Trophoblast cell (in vitro differentiated cells and primary cell): ENCODE measurements around the gene ASTL.
A peak's percentile ranks its signal among the peaks of the same experiment; 100 is the strongest.

Source experiments
- DNase-seq, 2 donors: peaks; one replicate each; pipeline ENCODE4 v3.0.0-alpha.2; 2016
- H2AFZ ChIP-seq: 2 replicates; pipeline ENCODE4 v1.6.1; 2013; ENCODE audit warnings: low read length, moderate library complexity, mild to moderate bottlenecking; ENCODE audit not compliant: insufficient read depth, poor library complexity
- H2AK5ac ChIP-seq: 2 replicates; pipeline ENCODE4 v1.6.1; 2013; ENCODE audit warnings: mild to moderate bottlenecking, low read length
- H2BK120ac ChIP-seq: 2 replicates; pipeline ENCODE4 v1.6.1; 2013; ENCODE audit warnings: low read length, mild to moderate bottlenecking, moderate library complexity; ENCODE audit not compliant: insufficient read depth, poor library complexity
- H2BK12ac ChIP-seq: 2 replicates; pipeline ENCODE4 v1.6.1; 2013; ENCODE audit warnings: mild to moderate bottlenecking, low read length, moderate library complexity
- H2BK5ac ChIP-seq: 2 replicates; pipeline ENCODE4 v1.6.1; 2013; ENCODE audit warnings: low read length, low read depth, moderate library complexity, mild to moderate bottlenecking; ENCODE audit not compliant: poor library complexity
- H3K14ac ChIP-seq: 2 replicates; pipeline ENCODE4 v1.6.1; 2013; ENCODE audit warnings: mild to moderate bottlenecking, low read length
- H3K18ac ChIP-seq: 2 replicates; pipeline ENCODE4 v1.6.1; 2013; ENCODE audit warnings: mild to moderate bottlenecking, low read length
- H3K23ac ChIP-seq: 2 replicates; pipeline ENCODE4 v1.6.1; 2013; ENCODE audit warnings: low read length
- H3K27ac ChIP-seq: 2 replicates; pipeline ENCODE4 v1.5.1; 2013; ENCODE audit warnings: low read depth, mild to moderate bottlenecking, inconsistent platforms, low read length, moderate library complexity
- H3K27me3 ChIP-seq: 2 replicates; pipeline ENCODE4 v1.6.1; 2013; ENCODE audit warnings: inconsistent platforms, mild to moderate bottlenecking, low read length, moderate library complexity; ENCODE audit not compliant: insufficient read depth
- H3K36me3 ChIP-seq, 2 experiments: 1 replicate in 1 of 2; 2 replicates in 1 of 2; pipeline ENCODE4 v1.6.1; 2013; ENCODE audit warnings: low read length in 2 of 2, mild to moderate bottlenecking in 2 of 2, moderate library complexity in 1 of 2; ENCODE audit not compliant: insufficient read depth in 2 of 2, control insufficient read depth in 1 of 2
- H3K4ac ChIP-seq: 2 replicates; pipeline ENCODE4 v1.6.1; 2013; ENCODE audit warnings: low read depth, mild to moderate bottlenecking, low read length, moderate library complexity
- H3K4me1 ChIP-seq, 2 experiments: 1 replicate in 1 of 2; 2 replicates in 1 of 2; pipeline ENCODE4 v1.6.1; 2013; ENCODE audit warnings: low read length in 2 of 2, mild to moderate bottlenecking in 2 of 2, moderate library complexity in 1 of 2; ENCODE audit not compliant: insufficient read depth in 2 of 2, control insufficient read depth in 1 of 2
- H3K4me2 ChIP-seq: 2 replicates; pipeline ENCODE4 v1.6.1; 2013; ENCODE audit warnings: inconsistent platforms, mild to moderate bottlenecking, low read length, moderate library complexity
- H3K4me3 ChIP-seq: 2 replicates; pipeline ENCODE4 v1.5.1; 2013; ENCODE audit warnings: mild to moderate bottlenecking, low read depth, low read length, inconsistent platforms
- H3K79me1 ChIP-seq: one replicate; pipeline ENCODE4 v1.6.1; 2013; ENCODE audit warnings: low read length
- H3K79me2 ChIP-seq: 2 replicates; pipeline ENCODE4 v1.6.1; 2013; ENCODE audit warnings: low read length, mild to moderate bottlenecking; ENCODE audit not compliant: control insufficient read depth, insufficient read depth, poor library complexity
- H3K9ac ChIP-seq: 2 replicates; pipeline ENCODE4 v1.6.1; 2013; ENCODE audit warnings: mild to moderate bottlenecking, low read length
- H3K9me3 ChIP-seq: 2 replicates; pipeline ENCODE4 v1.6.1; 2013; ENCODE audit warnings: low read depth, mild to moderate bottlenecking, control low read depth, inconsistent platforms, low read length; ENCODE audit not compliant: insufficient read depth
- H4K12ac ChIP-seq: 2 replicates; pipeline ENCODE4 v1.6.1; 2013; ENCODE audit warnings: low read depth, mild to moderate bottlenecking, low read length, moderate library complexity
- H4K8ac ChIP-seq: 2 replicates; pipeline ENCODE4 v1.6.1; 2013; ENCODE audit warnings: low read depth, mild to moderate bottlenecking, low read length, moderate library complexity
- H4K91ac ChIP-seq: one replicate; pipeline ENCODE4 v1.6.1; 2013; ENCODE audit warnings: low read depth, mild to moderate bottlenecking, low read length, moderate library complexity
- WGBS: extraction: QIAGEN DNeasy Blood & Tissue Kit; methylation state at CpG from one replicate; pipeline ENCODE4 v1.1.7; 2013; ENCODE audit warnings: missing lambda C conversion rate; ENCODE audit not compliant: insufficient read length, insufficient coverage; ENCODE audit errors: extremely low coverage; 5-methylcytosine and 5-hydroxymethylcytosine counted together

The ASTL gene

GRCh38 chr2:96097441-96097840 lies 40.9 kb downstream of the ASTL start:
- DNase-seq, result no peak
- peaks cover 2 to 7% of the 10 kb centered on the region in 2 experiments for H3K4me1 ChIP-seq
- H2BK5ac ChIP-seq, result no peak overlapping the region
- H3K4me2 ChIP-seq, result no peak overlapping the region
- H3K36me3 ChIP-seq, result no peaks in the 10 kb centered on the region
- no peaks in the 10 kb centered on the region for H3K27me3 ChIP-seq
- H3K9ac ChIP-seq, result no peak overlapping the region
- H2BK120ac ChIP-seq, result no peak overlapping the region
- H3K18ac ChIP-seq, result no peak overlapping the region
- no peak overlapping the region for H2BK12ac ChIP-seq
- H3K14ac ChIP-seq, result no peak overlapping the region
- WGBS, result no CpG with 5 or more reads among the region's 5 CpGs
- H4K91ac ChIP-seq, result no peak overlapping the region
- H4K12ac ChIP-seq, result no peak overlapping the region
- H3K23ac ChIP-seq, result no peak overlapping the region
- H3K79me1 ChIP-seq, result peaks cover 4% of the 10 kb centered on the region
- H3K79me2 ChIP-seq, result no peaks in the 10 kb centered on the region
- no peak overlapping the region for H2AFZ ChIP-seq
- H3K27ac ChIP-seq, result no peak overlapping the region
- H2AK5ac ChIP-seq, result no peak overlapping the region
- no peak overlapping the region for H4K8ac ChIP-seq
- peaks cover 2% of the 10 kb centered on the region for H3K9me3 ChIP-seq
- H3K4me3 ChIP-seq, result no peak overlapping the region
- no peak overlapping the region for H3K4ac ChIP-seq

GRCh38 chr2:96095116-96095636 lies 43.1 kb downstream of the ASTL start:
- no CpG with 5 or more reads among the region's 7 CpGs for WGBS
- H3K18ac ChIP-seq, result no peak overlapping the region
- H3K4me2 ChIP-seq, result no peak overlapping the region

GRCh38 chr2:96093528-96093927 lies 44.8 kb downstream of the ASTL start:
- Histone ChIP-seq H3K18ac (no peak overlapping the region), H3K79me2 (no peaks in the 10 kb centered on the region), H3K9me3 (peaks cover 4% of the 10 kb centered on the region), H3K79me1 (no peaks in the 10 kb centered on the region), H2AFZ (no peak overlapping the region), H3K36me3 (no peaks in the 10 kb centered on the region), H3K4ac (no peak overlapping the region), H3K4me3 (no peak overlapping the region), H3K9ac (no peak overlapping the region), H4K8ac (no peak overlapping the region), H4K91ac (no peak overlapping the region), H3K27ac (no peak overlapping the region), H4K12ac (no peak overlapping the region), H3K4me1 (no peaks in the 10 kb centered on the region), H2AK5ac (no peak overlapping the region), H2BK5ac (no peak overlapping the region), H2BK120ac (no peak overlapping the region), H3K23ac (no peak overlapping the region), H3K27me3 (no peaks in the 10 kb centered on the region), H2BK12ac (no peak overlapping the region), H3K4me2 (no peak overlapping the region), H3K14ac (no peak overlapping the region)
- WGBS, result no CpG with 5 or more reads among the region's 4 CpGs
- DNase-seq, result no peak

More at GRCh38 chr2:96095116-96095636, 43.1 kb downstream of the ASTL start:
- no peak overlapping the region for H2BK120ac ChIP-seq
- no peak overlapping the region for H4K91ac ChIP-seq
- no peak overlapping the region for H2BK5ac ChIP-seq
- no peak overlapping the region for H3K4ac ChIP-seq
- H3K79me1 ChIP-seq, result no peaks in the 10 kb centered on the region
- H4K8ac ChIP-seq, result no peak overlapping the region
- no peak overlapping the region for H3K9ac ChIP-seq
- H3K4me1 ChIP-seq, result peaks cover under 1 to 1% of the 10 kb centered on the region in 2 experiments
- no peak overlapping the region for H3K27ac ChIP-seq
- no peak overlapping the region for H3K14ac ChIP-seq
- no peak overlapping the region for H4K12ac ChIP-seq
- no peaks in the 10 kb centered on the region for H3K79me2 ChIP-seq
- no peaks in the 10 kb centered on the region for H3K27me3 ChIP-seq
- H3K9me3 ChIP-seq, result peaks cover 2% of the 10 kb centered on the region
- H2AK5ac ChIP-seq, result no peak overlapping the region
- no peaks in the 10 kb centered on the region for H3K36me3 ChIP-seq
- H2AFZ ChIP-seq, result no peak overlapping the region
- no peak overlapping the region for H2BK12ac ChIP-seq
- no peak overlapping the region for H3K4me3 ChIP-seq
- DNase-seq, result peak; percentile 69 to 96
- H3K23ac ChIP-seq, result no peak overlapping the region

GRCh38 chr2:96092951-96093350 lies 45.4 kb downstream of the ASTL start:
- H3K4me2 ChIP-seq, result no peak overlapping the region
- no CpG with 5 or more reads among the region's 3 CpGs for WGBS
- no peak overlapping the region for H3K4ac ChIP-seq
- no peak overlapping the region for H4K91ac ChIP-seq
- H3K36me3 ChIP-seq, result no peaks in the 10 kb centered on the region
- H3K9ac ChIP-seq, result no peak overlapping the region
- H4K8ac ChIP-seq, result no peak overlapping the region
- no peaks in the 10 kb centered on the region for H3K27me3 ChIP-seq
- no peak overlapping the region for H3K4me3 ChIP-seq
- H3K23ac ChIP-seq, result no peak overlapping the region
- no peak overlapping the region for H2BK5ac ChIP-seq
- no peak overlapping the region for H2BK120ac ChIP-seq
- H3K79me1 ChIP-seq, result no peaks in the 10 kb centered on the region
- H3K4me1 ChIP-seq, result no peaks in the 10 kb centered on the region
- H2BK12ac ChIP-seq, result no peak overlapping the region
- H4K12ac ChIP-seq, result no peak overlapping the region
- no peak overlapping the region for H3K14ac ChIP-seq
- H2AK5ac ChIP-seq, result no peak overlapping the region
- no peak overlapping the region for H3K27ac ChIP-seq
- H3K79me2 ChIP-seq, result no peaks in the 10 kb centered on the region
- no peak overlapping the region for H2AFZ ChIP-seq
- DNase-seq, result no peak
- no peak overlapping the region for H3K18ac ChIP-seq
- peaks cover 4% of the 10 kb centered on the region for H3K9me3 ChIP-seq
